HCT116 (cell line): Measurements from ENCODE around the gene NAALADL2. TPM values are rescaled to one million over a fixed set of nuclear protein-coding genes. Genes with fewer than 3 reads are reported as not detected.

Experiments
- ATAC-seq: fragments of 200-7000 bp; cut with Tn5 transposase; 2 replicates; pipeline ENCODE4 v1.9.1; 2020; ENCODE audit warnings: mild to moderate bottlenecking, moderate library complexity
- BruUV-seq: library from RNA; stranded (reverse); fragments of 400-500 nt; replicated peaks from 2 replicates; lab custom pipeline; 2021; lab: Mats Ljungman, UMichigan
- CTCF ChIA-PET: fragments of 300-600 bp; sonication (Branson Sonifier 250); formaldehyde crosslinking; loops from one replicate; lab custom pipeline; 2021; ENCODE audit warnings: antibody characterized with exemption; lab: Charles Lee
- POLR2A ChIA-PET: fragments of 300-600, 350-600 bp; sonication (Branson Sonifier 250); formaldehyde crosslinking; loops from one replicate; lab custom pipeline; 2021; ENCODE audit warnings: antibody characterized with exemption; lab: Charles Lee
- RAD21 ChIA-PET, 2 experiments: fragments of 300-600 bp; sonication (Branson Sonifier 250); formaldehyde crosslinking; loops; one replicate each; lab custom pipeline; 2023; ENCODE audit warnings: low total read pairs in 2 of 2; ENCODE audit not compliant: uncharacterized antibody in 2 of 2, unreplicated experiment in 2 of 2, low non-redundant PET in 1 of 2; lab: Charles Lee
- DNase-seq: peaks from one replicate; pipeline ENCODE4 v3.0.0-alpha.2; 2010; ENCODE audit warnings: low read depth, low spot score
- H2AFZ ChIP-seq: fragments of 200-600 bp; shearing (Covaris generic), sonication (generic); 2 replicates; pipeline ENCODE4 v1.6.1; 2017; ENCODE audit warnings: low read depth, mixed run types, mixed read lengths, antibody characterized with exemption, low read length; ENCODE audit not compliant: poor library complexity, severe bottlenecking
- H3K27ac ChIP-seq: 2 replicates; pipeline ENCODE4 v1.5.1; 2012; ENCODE audit warnings: low read depth, low read length
- H3K27me3 ChIP-seq: fragments of 200-600 bp; sonication (generic); 2 replicates; pipeline ENCODE4 v1.6.1; 2016; ENCODE audit warnings: mixed run types, low read length, mixed read lengths; ENCODE audit not compliant: insufficient read depth
- H3K36me3 ChIP-seq, 2 experiments: fragments of 200-500 bp in 1 of 2; fragments of 200-600 bp in 1 of 2; sonication (Bioruptor generic) in 1 of 2; sonication (generic) in 1 of 2; 2 replicates each; pipeline versions ENCODE4 v1.5.1 to v1.6.1; 2014 to 2016; ENCODE audit warnings: low read length in 2 of 2, inconsistent platforms in 1 of 2, mixed read lengths in 1 of 2, mixed run types in 1 of 2; ENCODE audit not compliant: insufficient read depth in 2 of 2, control insufficient read depth in 1 of 2
- H3K4me1 ChIP-seq, 2 experiments: fragments of 200-600 bp in 1 of 2; sonication (generic) in 1 of 2; 2 replicates each; pipeline versions ENCODE4 v1.5.1 to v1.6.1; 2012 to 2017; ENCODE audit warnings: low read length in 2 of 2, inconsistent platforms in 1 of 2, mild to moderate bottlenecking in 1 of 2, mixed read lengths in 1 of 2, mixed run types in 1 of 2, moderate library complexity in 1 of 2; ENCODE audit not compliant: insufficient read depth in 2 of 2, control insufficient read depth in 1 of 2
- H3K4me2 ChIP-seq: fragments of 200-600 bp; sonication (generic); 2 replicates; pipeline ENCODE4 v1.6.1; 2017; ENCODE audit warnings: mixed run types, low read length, mixed read lengths
- H3K4me3 ChIP-seq, 2 experiments: fragments of 200-600 bp in 1 of 2; sonication (generic) in 1 of 2; replicated peaks in 1 of 2; 2 replicates each; pipeline ENCODE4 v1.5.1; 2011 to 2016; ENCODE audit warnings: low read length in 2 of 2, control low read depth in 1 of 2, low read depth in 1 of 2, mild to moderate bottlenecking in 1 of 2, mixed read lengths in 1 of 2, mixed run types in 1 of 2
- H3K79me2 ChIP-seq: fragments of 200-600 bp; sonication (generic); 2 replicates; pipeline ENCODE4 v1.6.1; 2017; ENCODE audit warnings: mild to moderate bottlenecking, mixed run types, low read length, moderate library complexity, mixed read lengths; ENCODE audit not compliant: insufficient read depth
- H3K9ac ChIP-seq: fragments of 200-600 bp; sonication (generic); 2 replicates; pipeline ENCODE4 v1.6.1; 2016; ENCODE audit warnings: low read length, mixed read lengths
- H3K9me2 ChIP-seq: fragments of 200-600 bp; sonication (generic), shearing (Covaris generic); 2 replicates; pipeline ENCODE4 v1.6.1; 2017; ENCODE audit warnings: mixed run types, mild to moderate bottlenecking, moderate library complexity; ENCODE audit not compliant: insufficient read depth
- H3K9me3 ChIP-seq, 2 experiments: fragments of 200-500 bp in 1 of 2; fragments of 200-600 bp in 1 of 2; sonication (Bioruptor generic) in 1 of 2; sonication (generic) in 1 of 2; 2 replicates each; pipeline ENCODE4 v1.6.1; 2014 to 2017; ENCODE audit warnings: low read length in 2 of 2, mixed read lengths in 2 of 2, inconsistent platforms in 1 of 2, low read depth in 1 of 2, mild to moderate bottlenecking in 1 of 2, mixed run types in 1 of 2, moderate library complexity in 1 of 2; ENCODE audit not compliant: control insufficient read depth in 1 of 2, insufficient read depth in 1 of 2
- H4K20me1 ChIP-seq: fragments of 200-600 bp; sonication (generic), shearing (Covaris generic); 2 replicates; pipeline ENCODE4 v1.6.1; 2017; ENCODE audit warnings: mixed run types, mild to moderate bottlenecking, moderate library complexity; ENCODE audit not compliant: insufficient read depth
- ATF3 ChIP-seq: IDR thresholded peaks from 2 replicates; pipeline ENCODE4 v1.6.1; 2012
- CTCF ChIP-seq, 3 experiments: fragments of 200-600 bp in 1 of 3; sonication (generic) in 1 of 3; IDR thresholded peaks in 2 of 3; conservative IDR thresholded peaks in 1 of 3; 2 replicates each; pipeline ENCODE4 v1.5.1; 2012 to 2017; ENCODE audit warnings: low read depth in 2 of 3, low read length in 2 of 3, antibody characterized with exemption in 1 of 3, borderline replicate concordance in 1 of 3, control low read depth in 1 of 3, mild to moderate bottlenecking in 1 of 3, mixed read lengths in 1 of 3, mixed run types in 1 of 3, moderate library complexity in 1 of 3; ENCODE audit not compliant: insufficient read depth in 1 of 3
- EGR1 ChIP-seq: IDR thresholded peaks from 2 replicates; pipeline ENCODE4 v1.6.1; 2012; ENCODE audit warnings: low read depth
- ELF1 ChIP-seq: IDR thresholded peaks from 2 replicates; pipeline ENCODE4 v1.6.1; 2012; ENCODE audit warnings: low read depth, borderline replicate concordance
- EZH2 ChIP-seq: fragments of 200-600 bp; sonication (generic); IDR thresholded peaks from 2 replicates; pipeline ENCODE4 v1.6.1; 2017; ENCODE audit warnings: antibody characterized with exemption, mixed run types
- FOSL1 ChIP-seq: IDR thresholded peaks from 2 replicates; pipeline ENCODE4 v1.6.1; 2012; ENCODE audit warnings: low read depth
- JUND ChIP-seq: IDR thresholded peaks from 2 replicates; pipeline ENCODE4 v1.6.1; 2012
- MAX ChIP-seq: IDR thresholded peaks from 2 replicates; pipeline ENCODE4 v1.6.1; 2012
- RAD21 ChIP-seq: IDR thresholded peaks from 2 replicates; pipeline ENCODE4 v1.6.1; 2012; ENCODE audit warnings: low read depth, mild to moderate bottlenecking
- REST ChIP-seq: IDR thresholded peaks from 2 replicates; pipeline ENCODE4 v1.6.1; 2012; ENCODE audit warnings: low read depth
- TCF7L2 ChIP-seq: IDR thresholded peaks from 2 replicates; pipeline ENCODE4 v1.7.0; 2011; ENCODE audit warnings: borderline replicate concordance, inconsistent platforms; ENCODE audit not compliant: insufficient read depth, insufficient read length; ENCODE audit errors: extremely low read depth
- YY1 ChIP-seq: IDR thresholded peaks from 2 replicates; pipeline ENCODE4 v1.6.1; 2011; ENCODE audit warnings: low read length, low read depth, moderate library complexity, mild to moderate bottlenecking; ENCODE audit not compliant: insufficient replicate concordance; ENCODE audit errors: extremely low read depth
- ZNF274 ChIP-seq: fragments of 200-500 bp; sonication (Bioruptor generic); IDR thresholded peaks from 2 replicates; pipeline ENCODE4 v1.6.1; 2014; ENCODE audit warnings: mild to moderate bottlenecking, low read depth, low read length, inconsistent platforms
- intact Hi-C: fragments of 100-400 bp; cut with micrococcal nuclease; formaldehyde crosslinking; loops from 2 replicates; pipeline ENCODE4 v1.10.0; 2022
- total RNA-seq: library from RNA; stranded (reverse); gene quantifications from one replicate; pipeline ENCODE4 v1.2.1, GENCODE V29; 2021; ENCODE audit not compliant: unreplicated experiment

Gene NAALADL2
- total RNA-seq, 1 experiment from 2014 or later, result 2.9 TPM

GRCh38 chr3:175077216-175077615 lies 218.1 kb downstream of the NAALADL2 start:
- no TSS peak for BruUV-seq
- ATAC-seq, result no peak
- TF ChIP-seq JUND (no peak), CTCF (IDR thresholded peaks at IDR 0.05 in 2 of 3, conservative IDR thresholded peaks at IDR 0.05 in 1 of 3; ENCODE audit: borderline replicate concordance in 1 of 3, insufficient read depth in 1 of 3, low read depth in 2 of 3, low read length in 2 of 3) (no peak), TCF7L2 (no peak)
- no peak overlapping the region for H3K9ac ChIP-seq
- ChIA-PET CTCF (no interaction called here), POLR2A (no interaction called here), RAD21 (no interaction called here)
- H3K4me1 ChIP-seq, result no peaks in the 10 kb centered on the region
- H3K9me2 ChIP-seq, result no peaks in the 10 kb centered on the region
- no peak overlapping the region for H3K4me2 ChIP-seq
- no peaks in the 10 kb centered on the region for H3K79me2 ChIP-seq
- no peak overlapping the region for H3K27ac ChIP-seq
- H4K20me1 ChIP-seq, result no peaks in the 10 kb centered on the region
- no peaks in the 10 kb centered on the region for H3K36me3 ChIP-seq
- no peak overlapping the region for H2AFZ ChIP-seq
- intact Hi-C loops, result no loop called here
- no peak for DNase-seq
- H3K9me3 ChIP-seq, result no peaks in the 10 kb centered on the region
- no peak overlapping the region for H3K4me3 ChIP-seq
- H3K27me3 ChIP-seq, result no peaks in the 10 kb centered on the region

GRCh38 chr3:175082631-175083030 lies 223.5 kb downstream of the NAALADL2 start:
- H3K36me3 ChIP-seq, result no peaks in the 10 kb centered on the region
- no peaks in the 10 kb centered on the region for H4K20me1 ChIP-seq
- no peak overlapping the region for H3K4me3 ChIP-seq
- ATAC-seq, result no peak
- H3K79me2 ChIP-seq, result no peaks in the 10 kb centered on the region
- H3K9ac ChIP-seq, result no peak overlapping the region
- no peaks in the 10 kb centered on the region for H3K27me3 ChIP-seq
- H3K9me3 ChIP-seq, result no peaks in the 10 kb centered on the region
- TF ChIP-seq FOSL1 (no peak), ATF3 (no peak), MAX (no peak), ZNF274 (no peak), EZH2 (no peak), RAD21 (no peak), ELF1 (no peak), EGR1 (no peak), REST (no peak), TCF7L2 (no peak), YY1 (no peak)
- BruUV-seq, result no TSS peak
- no peak for DNase-seq
- no peak overlapping the region for H3K4me2 ChIP-seq
- CTCF ChIA-PET, result no interaction called here
- H2AFZ ChIP-seq, result no peak overlapping the region
- RAD21 ChIA-PET, result no interaction called here
- H3K4me1 ChIP-seq, result no peaks in the 10 kb centered on the region
- POLR2A ChIA-PET, result no interaction called here
- intact Hi-C loops, result no loop called here
- H3K27ac ChIP-seq, result no peak overlapping the region
- peaks cover 3% of the 10 kb centered on the region; the same call in 1 of the 2 replicates for H3K9me2 ChIP-seq
